ENCODE measurements around the gene C14orf132.
"Not testable (repeated sequence)": the region's sequence is repeated elsewhere in the genome, so short reads cannot be mapped to it uniquely, and the experiment has no call there.

Gene C14orf132

GRCh38 chr14:96059519-96060135, 20.5 kb downstream of the C14orf132 start:
- DNase-seq (ENCODE audit: low spot score), result no peak

- no peak for DNase-seq (ENCODE audit: low spot score)
Observed at GRCh38 chr14:96060186-96060933, 21.2 kb downstream of the C14orf132 start.

GRCh38 chr14:96062010-96062409, 22.8 kb downstream of the C14orf132 start:
- DNase-seq (ENCODE audit: low spot score), result no peak

- DNase-seq (ENCODE audit: low spot score), result no peak
Observed at GRCh38 chr14:96062506-96062905, 23.3 kb downstream of the C14orf132 start.

DNA sequence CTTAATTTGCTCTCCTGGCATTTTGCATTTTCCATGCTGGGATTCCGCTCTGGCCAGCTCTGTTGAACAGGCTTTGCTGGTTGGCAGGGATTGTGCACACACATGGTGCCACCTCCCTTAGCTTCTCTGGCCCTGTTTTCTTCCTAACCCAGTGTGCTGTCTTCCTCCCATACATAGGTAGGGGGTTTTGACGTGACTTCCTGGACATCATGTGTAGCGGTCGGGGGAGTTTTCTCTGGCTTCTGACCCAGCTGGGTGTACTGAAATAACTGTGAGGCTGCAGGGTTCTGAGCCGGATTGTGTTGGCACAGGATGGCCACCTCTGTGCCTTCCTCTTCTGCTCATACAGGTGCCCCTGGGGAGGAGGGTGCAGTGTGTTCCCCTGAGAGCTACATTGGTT, 25.7 kb downstream of the C14orf132 start:
- DNase-seq (ENCODE audit: low spot score), result no peak

- DNase-seq (ENCODE audit: low spot score), result no peak
Observed at GRCh38 chr14:96065661-96066459, 26.7 kb downstream of the C14orf132 start.

DNA sequence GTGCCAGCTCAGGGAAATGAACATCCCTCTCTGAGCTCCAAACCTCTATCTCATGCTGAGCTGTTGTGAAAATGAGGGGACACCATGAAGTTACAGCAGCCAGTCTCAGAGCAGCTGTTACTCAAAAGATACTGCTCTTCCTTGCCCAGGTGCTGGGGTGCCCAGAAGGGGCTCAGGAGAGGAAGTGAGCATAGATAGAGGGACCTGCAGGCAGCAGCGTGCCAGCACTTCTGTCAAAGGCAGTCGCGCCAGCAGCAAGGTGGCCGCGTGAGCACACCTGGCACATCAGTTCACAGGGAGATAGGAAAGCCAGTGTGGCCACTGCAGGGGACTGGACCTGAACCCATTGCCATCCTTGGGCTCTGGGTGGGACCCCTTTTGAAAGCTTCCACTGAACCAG, 27.8 kb downstream of the C14orf132 start:
- no peak for DNase-seq (ENCODE audit: low spot score)

- DNase-seq (ENCODE audit: low spot score), result no peak
Observed at GRCh38 chr14:96067985-96068930, 29.1 kb downstream of the C14orf132 start.

GRCh38 chr14:96069421-96069820, 30.3 kb downstream of the C14orf132 start:
- DNase-seq (ENCODE audit: low spot score), result no peak

- no peak for DNase-seq (ENCODE audit: low spot score)
Observed at GRCh38 chr14:96071561-96071960, 32.4 kb downstream of the C14orf132 start.

- no peak for DNase-seq (ENCODE audit: low spot score)
Observed at GRCh38 chr14:96072076-96072475, 32.9 kb downstream of the C14orf132 start.

- no peak for DNase-seq (ENCODE audit: low spot score)
Observed at GRCh38 chr14:96072746-96073145, 33.6 kb downstream of the C14orf132 start.

GRCh38 chr14:96073260-96074039, 34.3 kb downstream of the C14orf132 start:
- not testable (repeated sequence) for DNase-seq (ENCODE audit: low spot score)

DNA sequence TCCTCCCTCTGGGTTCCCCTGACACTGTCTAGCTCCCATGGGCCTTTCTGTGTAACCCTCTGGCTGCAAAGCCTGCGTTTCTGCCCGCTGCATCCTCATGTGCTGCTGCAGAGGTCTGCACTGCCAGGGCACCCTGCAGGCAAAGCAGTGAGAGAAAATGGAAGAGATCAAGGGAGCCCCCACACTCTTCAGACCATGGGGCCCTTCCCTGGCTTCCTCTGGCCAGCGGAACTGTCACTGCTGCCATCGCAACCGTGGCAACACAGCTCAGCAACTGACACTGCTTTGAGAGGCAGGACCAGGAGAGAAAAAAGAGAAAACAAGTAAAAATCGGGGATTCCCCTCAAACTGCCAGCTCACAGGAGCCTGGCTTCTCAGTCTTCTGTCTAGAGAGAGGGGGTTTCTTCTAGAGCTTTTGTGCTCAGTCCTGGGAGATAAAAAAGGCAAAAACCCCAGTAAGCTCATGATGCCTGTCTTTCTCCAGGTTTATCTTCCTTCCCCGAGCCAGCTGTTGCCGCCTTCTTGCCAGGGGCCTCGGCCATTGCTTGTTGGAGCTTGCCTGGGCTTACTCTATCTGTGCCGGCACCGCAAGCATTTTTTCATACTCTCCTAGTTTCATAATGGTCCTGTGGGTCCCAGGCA, 38.9 kb downstream of the C14orf132 start:
- DNase-seq (ENCODE audit: low spot score), result no peak

- DNase-seq (ENCODE audit: low spot score), result no peak
Observed at GRCh38 chr14:96078625-96079016, 39.5 kb downstream of the C14orf132 start.

DNA sequence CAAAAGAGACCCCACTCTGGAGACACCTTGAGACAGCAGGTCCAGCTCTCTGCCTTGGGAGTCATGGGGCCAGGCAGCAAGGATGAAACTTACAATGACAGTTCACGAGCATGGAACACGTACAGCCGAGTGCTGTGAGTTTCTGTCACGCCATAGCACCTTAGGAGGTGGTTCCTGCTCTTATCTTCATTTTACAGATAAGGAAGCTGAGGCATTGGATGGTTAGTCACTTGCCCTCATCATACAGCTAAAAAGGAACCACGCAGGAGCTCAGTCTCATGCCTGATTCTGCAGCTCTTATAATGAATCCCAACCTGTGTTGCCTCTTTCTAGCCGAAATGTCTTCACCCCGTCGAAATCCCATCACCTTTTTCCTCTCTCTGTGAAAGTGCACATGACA, 39.9 kb downstream of the C14orf132 start:
- DNase-seq (ENCODE audit: low spot score), result no peak

DNA sequence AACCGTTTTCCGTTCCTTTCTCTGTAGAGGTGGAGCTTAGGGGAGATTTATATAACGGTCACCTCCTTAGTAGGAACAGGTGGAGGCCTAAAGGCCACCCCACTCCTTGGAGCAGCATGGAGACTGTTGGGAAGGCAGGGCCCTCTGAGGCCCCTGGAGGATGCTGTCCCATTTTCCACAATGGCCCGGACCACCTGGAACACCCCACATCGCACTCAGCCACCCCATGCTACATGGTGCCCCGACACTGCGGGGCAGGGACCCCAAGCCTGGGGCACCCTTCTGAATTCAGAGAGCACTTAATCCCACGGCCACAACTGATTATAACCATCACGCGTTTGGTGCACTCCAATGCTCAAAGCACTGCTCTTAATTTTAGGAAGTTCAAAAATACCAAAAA, 41.4 kb downstream of the C14orf132 start:
- DNase-seq (ENCODE audit: low spot score), result no peak

GRCh38 chr14:96081224-96081623, 42.1 kb downstream of the C14orf132 start:
- no peak for DNase-seq (ENCODE audit: low spot score)

DNA sequence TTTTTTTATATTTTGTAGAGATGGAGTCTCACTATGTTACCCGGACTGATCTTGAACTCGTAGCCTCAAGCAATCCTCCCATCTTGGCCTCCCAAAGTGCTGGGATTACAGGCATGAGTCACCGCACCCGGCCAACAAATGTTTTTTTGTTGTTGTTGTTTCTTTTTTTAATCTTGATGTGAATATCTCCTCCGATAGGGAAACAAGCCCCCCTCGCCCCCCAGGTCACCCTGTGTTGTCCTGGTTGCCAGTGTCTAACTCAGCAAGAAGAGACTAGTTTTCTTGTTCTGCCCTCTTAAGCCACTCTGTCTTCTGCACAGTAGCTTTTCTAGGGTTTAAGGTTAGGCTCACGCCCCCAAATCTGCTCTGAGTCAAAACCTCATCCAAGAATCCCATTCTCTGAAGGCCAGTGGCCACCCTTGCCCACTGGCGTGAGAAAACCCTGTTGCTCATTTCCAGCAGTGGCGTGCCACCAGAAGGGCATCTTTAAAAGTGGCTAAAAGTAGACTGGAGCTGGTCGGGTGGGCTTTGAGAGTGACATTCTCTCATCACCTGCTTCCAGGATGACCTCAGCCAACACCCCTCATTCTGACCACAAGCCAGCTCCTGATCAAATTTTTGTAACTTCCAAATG, 42.7 kb downstream of the C14orf132 start:
- no peak for DNase-seq (ENCODE audit: low spot score)
